SH-SY5Y (cell line): ENCODE results near the gene NPAS2.

Source experiments
- GATA2 ChIP-seq: IDR thresholded peaks from 2 replicates; pipeline ENCODE4 v1.6.1; 2011; ENCODE audit warnings: mild to moderate bottlenecking, low read depth, low read length
- GATA3 ChIP-seq: IDR thresholded peaks from 2 replicates; pipeline ENCODE4 v1.6.1; 2011; ENCODE audit warnings: low read depth, mild to moderate bottlenecking, low read length, moderate library complexity

The NPAS2 gene

GRCh38 chr2:100785626-100786296 lies 34.2 kb upstream of the NPAS2 start:
- TF ChIP-seq GATA3 (no peak), GATA2 (no peak)

GRCh38 chr2:100786297-100786658 lies 33.7 kb upstream of the NPAS2 start:
- TF ChIP-seq GATA2 (no peak), GATA3 (no peak)

GRCh38 chr2:100786985-100787384 lies 33.0 kb upstream of the NPAS2 start:
- TF ChIP-seq GATA2 = no peak
- no peak for TF ChIP-seq GATA3

GRCh38 chr2:100789361-100789760 lies 30.6 kb upstream of the NPAS2 start:
- no peak for TF ChIP-seq GATA2
- no peak for TF ChIP-seq GATA3

- TF ChIP-seq GATA2 (no peak), GATA3 (no peak)
Measured at GRCh38 chr2:100791294-100791935, 28.5 kb upstream of the NPAS2 start.

GRCh38 chr2:100791936-100792308 lies 28.0 kb upstream of the NPAS2 start:
- TF ChIP-seq GATA3 (no peak), GATA2 (no peak)

- TF ChIP-seq GATA2 = no peak
- no peak for TF ChIP-seq GATA3
Measured at GRCh38 chr2:100793220-100793619, 26.7 kb upstream of the NPAS2 start.

GRCh38 chr2:100793982-100794381 lies 26.0 kb upstream of the NPAS2 start:
- TF ChIP-seq GATA3 = no peak
- TF ChIP-seq GATA2 = no peak

- TF ChIP-seq GATA2 = no peak
- TF ChIP-seq GATA3 = no peak
Measured at GRCh38 chr2:100796499-100797100, 23.3 kb upstream of the NPAS2 start.

GRCh38 chr2:100799686-100800085 lies 20.3 kb upstream of the NPAS2 start:
- TF ChIP-seq GATA3 (no peak), GATA2 (no peak)

GRCh38 chr2:100800915-100801314 lies 19.0 kb upstream of the NPAS2 start:
- TF ChIP-seq GATA3 (no peak), GATA2 (no peak)

GRCh38 chr2:100801402-100801801 lies 18.5 kb upstream of the NPAS2 start:
- TF ChIP-seq GATA2 (no peak), GATA3 (no peak)

GRCh38 chr2:100802066-100802465 lies 17.9 kb upstream of the NPAS2 start:
- TF ChIP-seq GATA3 = no peak
- TF ChIP-seq GATA2 = no peak

GRCh38 chr2:100803334-100803733 lies 16.6 kb upstream of the NPAS2 start:
- no peak for TF ChIP-seq GATA3
- no peak for TF ChIP-seq GATA2

GRCh38 chr2:100806550-100806949 lies 13.4 kb upstream of the NPAS2 start:
- no peak for TF ChIP-seq GATA3

GRCh38 chr2:100807707-100808106 lies 12.2 kb upstream of the NPAS2 start:
- TF ChIP-seq GATA3 = no peak
- TF ChIP-seq GATA2 = no peak

- no peak for TF ChIP-seq GATA3
- no peak for TF ChIP-seq GATA2
Measured at GRCh38 chr2:100808582-100808981, 11.4 kb upstream of the NPAS2 start.

GRCh38 chr2:100809506-100809905 lies 10.4 kb upstream of the NPAS2 start:
- no peak for TF ChIP-seq GATA2
- TF ChIP-seq GATA3 = no peak
